Neural progenitor cell (in vitro differentiated cells): ENCODE results near the gene ZNF592. TPM values are rescaled to one million over a fixed set of nuclear protein-coding genes. Genes with fewer than 3 reads are reported as not detected.

Experiments
- DNase-seq: peaks from one replicate; pipeline ENCODE4 v3.0.0-alpha.2; 2016; ENCODE audit warnings: low spot score
- H2AFZ ChIP-seq: fragments of 200-600 bp; sonication (generic); replicated peaks from 2 replicates; pipeline ENCODE4 v1.6.1; 2016; ENCODE audit warnings: antibody characterized with exemption
- H3F3A ChIP-seq: fragments of 200-600 bp; sonication (generic); 2 replicates; pipeline ENCODE4 v1.6.1; 2016; ENCODE audit warnings: antibody characterized with exemption, low read depth
- H3K27ac ChIP-seq: fragments of 200-600 bp; sonication (generic); 2 replicates; pipeline ENCODE4 v1.5.1; 2016; ENCODE audit warnings: mild to moderate bottlenecking
- H3K27me3 ChIP-seq: fragments of 200-600 bp; sonication (generic); 2 replicates; pipeline ENCODE4 v1.6.1; 2016; ENCODE audit warnings: mild to moderate bottlenecking, moderate library complexity
- H3K36me3 ChIP-seq: fragments of 200-600 bp; sonication (generic); 2 replicates; pipeline ENCODE4 v1.5.1; 2016
- H3K4me1 ChIP-seq: fragments of 200-600 bp; sonication (generic); 2 replicates; pipeline ENCODE4 v1.6.1; 2016; ENCODE audit warnings: mixed run types
- H3K4me2 ChIP-seq: fragments of 200-600 bp; sonication (generic); 2 replicates; pipeline ENCODE4 v1.6.1; 2016
- H3K4me3 ChIP-seq: fragments of 200-600 bp; sonication (generic); 2 replicates; pipeline ENCODE4 v1.5.1; 2016
- H3K79me2 ChIP-seq: fragments of 200-600 bp; sonication (generic); 2 replicates; pipeline ENCODE4 v1.6.1; 2016; ENCODE audit warnings: low read depth
- H3K9ac ChIP-seq: fragments of 200-600 bp; sonication (generic); 2 replicates; pipeline ENCODE4 v1.6.1; 2016
- H3K9me3 ChIP-seq: fragments of 200-600 bp; sonication (generic); 2 replicates; pipeline ENCODE4 v1.5.1; 2016; ENCODE audit warnings: low read depth
- H4K20me1 ChIP-seq: fragments of 200-600 bp; sonication (generic); 2 replicates; pipeline ENCODE4 v1.6.1; 2016; ENCODE audit warnings: low read depth
- H3K27ac Mint-ChIP-seq: 3 replicates; pipeline ENCODE4 v1.8.0; 2021; ENCODE audit warnings: mixed read lengths
- H3K27me3 Mint-ChIP-seq: 2 replicates; pipeline ENCODE4 v1.8.0; 2022; ENCODE audit warnings: low read depth, mild to moderate bottlenecking, inconsistent platforms, moderate library complexity, mixed read lengths; ENCODE audit not compliant: insufficient read depth
- H3K36me3 Mint-ChIP-seq: 3 replicates; pipeline ENCODE4 v1.8.0; 2021; ENCODE audit warnings: mixed read lengths
- H3K4me1 Mint-ChIP-seq: 3 replicates; pipeline ENCODE4 v1.8.0; 2021; ENCODE audit warnings: mixed read lengths
- H3K4me3 Mint-ChIP-seq: 3 replicates; pipeline ENCODE4 v1.8.0; 2021; ENCODE audit warnings: mild to moderate bottlenecking, moderate library complexity, mixed read lengths
- H3K9me3 Mint-ChIP-seq: 3 replicates; pipeline ENCODE4 v1.8.0; 2020; ENCODE audit warnings: mixed read lengths
- EZH2 ChIP-seq: fragments of 200-600 bp; sonication (generic); IDR thresholded peaks from 2 replicates; pipeline ENCODE4 v1.6.1; 2017; ENCODE audit warnings: antibody characterized with exemption, mild to moderate bottlenecking, moderate library complexity
- EZH2phosphoT487 ChIP-seq: fragments of 200-600 bp; sonication (generic); IDR thresholded peaks from 2 replicates; pipeline ENCODE4 v1.6.1; 2017; ENCODE audit warnings: antibody characterized with exemption
- total RNA-seq: library from RNA; depleted of rRNA; stranded (reverse); fragments of >200 nt; gene quantifications from 2 replicates; pipeline ENCODE4 v1.2.3, GENCODE V29; 2015; ENCODE audit warnings: low replicate concordance
- TF ChIP-seq, protein P1 (sequence below): fragments of 200-600 bp; sonication (generic); IDR thresholded peaks from 2 replicates; pipeline ENCODE4 v1.5.1; 2017; ENCODE audit warnings: antibody characterized with exemption, mild to moderate bottlenecking

ZNF592 gene
- total RNA-seq, 1 donor from 2014 or later: 5.8 TPM

DNA sequence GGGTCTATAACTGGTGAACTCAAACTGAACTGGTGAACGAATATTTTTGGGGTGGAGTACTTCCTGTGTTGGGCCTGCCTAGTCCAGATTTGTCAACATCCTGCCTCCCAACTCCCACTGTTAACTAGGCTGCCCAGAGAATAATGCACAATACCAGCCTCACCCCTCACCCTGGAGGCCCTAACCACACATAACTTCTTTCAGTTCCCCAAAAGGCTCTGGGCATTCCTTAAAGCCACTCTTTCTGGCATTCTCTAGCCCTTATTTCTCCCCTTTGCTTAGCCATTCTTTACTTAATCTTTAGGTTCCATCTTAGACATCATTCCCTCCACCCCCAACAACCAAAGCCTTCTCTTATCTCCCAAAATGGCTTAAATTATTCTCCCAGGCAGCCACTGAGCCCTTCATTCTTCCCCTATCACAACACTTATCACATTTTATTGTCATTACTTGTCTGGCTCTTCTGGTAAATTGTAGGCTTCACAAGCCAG, 23.3 kb upstream of the ZNF592 start:
- H3K9me3 Mint-ChIP-seq: no peaks in the 10 kb centered on the region
- Histone ChIP-seq H3K4me1 (no peaks in the 10 kb centered on the region), H3K27ac (no peak overlapping the region), H3K9me3 (no peaks in the 10 kb centered on the region), H3K4me3 (no peak overlapping the region), H3K36me3 (no peaks in the 10 kb centered on the region), H2AFZ (no peak overlapping the region), H3K27me3 (no peaks in the 10 kb centered on the region), H3K4me2 (no peak overlapping the region), H3F3A (no peaks in the 10 kb centered on the region), H3K9ac (no peak overlapping the region), H3K79me2 (no peaks in the 10 kb centered on the region), H4K20me1 (no peaks in the 10 kb centered on the region)
- H3K4me1 Mint-ChIP-seq: no peaks in the 10 kb centered on the region
- no peaks in the 10 kb centered on the region for H3K27me3 Mint-ChIP-seq
- TF ChIP-seq, protein P1, sequence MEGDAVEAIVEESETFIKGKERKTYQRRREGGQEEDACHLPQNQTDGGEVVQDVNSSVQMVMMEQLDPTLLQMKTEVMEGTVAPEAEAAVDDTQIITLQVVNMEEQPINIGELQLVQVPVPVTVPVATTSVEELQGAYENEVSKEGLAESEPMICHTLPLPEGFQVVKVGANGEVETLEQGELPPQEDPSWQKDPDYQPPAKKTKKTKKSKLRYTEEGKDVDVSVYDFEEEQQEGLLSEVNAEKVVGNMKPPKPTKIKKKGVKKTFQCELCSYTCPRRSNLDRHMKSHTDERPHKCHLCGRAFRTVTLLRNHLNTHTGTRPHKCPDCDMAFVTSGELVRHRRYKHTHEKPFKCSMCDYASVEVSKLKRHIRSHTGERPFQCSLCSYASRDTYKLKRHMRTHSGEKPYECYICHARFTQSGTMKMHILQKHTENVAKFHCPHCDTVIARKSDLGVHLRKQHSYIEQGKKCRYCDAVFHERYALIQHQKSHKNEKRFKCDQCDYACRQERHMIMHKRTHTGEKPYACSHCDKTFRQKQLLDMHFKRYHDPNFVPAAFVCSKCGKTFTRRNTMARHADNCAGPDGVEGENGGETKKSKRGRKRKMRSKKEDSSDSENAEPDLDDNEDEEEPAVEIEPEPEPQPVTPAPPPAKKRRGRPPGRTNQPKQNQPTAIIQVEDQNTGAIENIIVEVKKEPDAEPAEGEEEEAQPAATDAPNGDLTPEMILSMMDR: no peak
- TF ChIP-seq EZH2phosphoT487 (no peak), EZH2 (no peak)
- H3K36me3 Mint-ChIP-seq: no peaks in the 10 kb centered on the region
- DNase-seq: no peak
- no peak overlapping the region for H3K4me3 Mint-ChIP-seq
- H3K27ac Mint-ChIP-seq: no peak overlapping the region

DNA sequence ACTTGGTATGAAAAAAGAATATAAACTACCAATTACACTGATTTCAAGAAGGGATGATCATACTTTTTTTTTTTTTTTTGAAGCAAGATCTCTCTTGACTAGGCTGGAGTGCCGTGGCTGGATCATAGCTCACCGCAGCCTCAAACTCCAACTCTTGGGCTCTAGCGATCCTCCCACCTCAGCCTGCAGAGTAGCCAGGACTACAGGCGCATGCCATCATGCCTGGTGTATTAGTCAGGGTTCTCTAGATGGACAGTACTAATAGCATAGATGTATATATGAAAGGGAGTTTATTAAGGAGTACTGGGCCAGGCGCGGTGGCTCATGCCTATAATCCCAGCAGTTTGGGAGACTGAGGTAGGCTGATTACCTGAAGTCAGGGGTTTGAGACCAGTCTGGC, 21.0 kb upstream of the ZNF592 start:
- Histone ChIP-seq H4K20me1 (no peaks in the 10 kb centered on the region), H3K36me3 (no peaks in the 10 kb centered on the region), H3K9me3 (no peaks in the 10 kb centered on the region), H3K4me2 (no peak overlapping the region), H3F3A (no peaks in the 10 kb centered on the region), H3K79me2 (no peaks in the 10 kb centered on the region), H3K27me3 (no peaks in the 10 kb centered on the region), H2AFZ (no peak overlapping the region), H3K4me1 (no peaks in the 10 kb centered on the region), H3K4me3 (no peak overlapping the region), H3K27ac (no peak overlapping the region), H3K9ac (no peak overlapping the region)
- TF ChIP-seq EZH2 (no peak), EZH2phosphoT487 (no peak)
- TF ChIP-seq, protein P1: no peak
- DNase-seq: no peak
- no peaks in the 10 kb centered on the region for H3K9me3 Mint-ChIP-seq
- no peak overlapping the region for H3K27ac Mint-ChIP-seq
- no peaks in the 10 kb centered on the region for H3K36me3 Mint-ChIP-seq
- H3K4me1 Mint-ChIP-seq: no peaks in the 10 kb centered on the region
- no peak overlapping the region for H3K4me3 Mint-ChIP-seq
- no peaks in the 10 kb centered on the region for H3K27me3 Mint-ChIP-seq

DNA sequence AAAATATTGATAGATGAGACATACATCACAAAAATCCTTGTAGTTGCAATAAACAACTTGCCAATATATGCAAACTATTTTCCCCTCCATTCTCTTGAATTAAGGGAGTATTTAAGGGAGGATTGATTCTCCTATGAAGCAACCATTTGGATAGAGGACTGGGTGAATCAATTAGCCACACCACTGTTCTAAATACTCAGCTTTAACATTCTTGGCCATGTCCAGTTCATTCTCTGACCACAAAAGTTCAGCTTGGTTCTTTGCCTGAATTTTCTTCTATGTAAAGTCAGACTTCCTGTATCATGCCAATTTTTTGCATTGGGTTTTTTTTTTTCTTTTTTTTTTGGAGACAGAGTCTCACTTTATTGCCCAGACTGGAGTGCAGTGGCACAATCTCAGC, 16.6 kb upstream of the ZNF592 start:
- Histone ChIP-seq H3K79me2 (no peaks in the 10 kb centered on the region), H3K27ac (no peak overlapping the region), H3K4me1 (peaks cover 18% of the 10 kb centered on the region), H3K4me2 (no peak overlapping the region), H3K4me3 (no peak overlapping the region), H3K36me3 (no peaks in the 10 kb centered on the region), H2AFZ (no peak overlapping the region), H3K9ac (no peak overlapping the region), H4K20me1 (peaks cover 2% of the 10 kb centered on the region), H3K9me3 (no peaks in the 10 kb centered on the region), H3F3A (peaks cover 15% of the 10 kb centered on the region), H3K27me3 (no peaks in the 10 kb centered on the region)
- Mint-ChIP-seq H3K4me3 (no peak overlapping the region), H3K27me3 (peaks cover 4% of the 10 kb centered on the region), H3K9me3 (no peaks in the 10 kb centered on the region), H3K36me3 (no peaks in the 10 kb centered on the region), H3K27ac (no peak overlapping the region), H3K4me1 (peaks cover 14% of the 10 kb centered on the region)
- DNase-seq: no peak
- TF ChIP-seq EZH2phosphoT487 (no peak), EZH2 (no peak)
- TF ChIP-seq, protein P1: no peak
